OCI-LY7 (cell line): Measurements from ENCODE around the gene UTS2. TPM values are rescaled to one million over a fixed set of nuclear protein-coding genes. Genes with fewer than 3 reads are reported as not detected.

ENCODE experiments used
- BruUV-seq: library from RNA; stranded (reverse); fragments of 400-500 nt; replicated peaks from 2 replicates; lab custom pipeline; 2021; lab: Mats Ljungman, UMichigan
- CTCF ChIA-PET: fragments of 300-600 bp; sonication (Branson Sonifier 250); formaldehyde crosslinking; loops from one replicate; lab custom pipeline; 2022; ENCODE audit warnings: antibody characterized with exemption; ENCODE audit not compliant: unreplicated experiment; lab: Charles Lee
- POLR2A ChIA-PET: fragments of 300-600 bp; sonication (Branson Sonifier 250); formaldehyde crosslinking; loops from one replicate; lab custom pipeline; 2022; ENCODE audit warnings: antibody characterized with exemption; lab: Charles Lee
- DNase-seq: peaks from one replicate; pipeline ENCODE4 v3.0.0-alpha.2; 2015; ENCODE audit warnings: low spot score
- H2AFZ ChIP-seq: fragments of 200-600 bp; sonication (generic), shearing (Covaris generic); 2 replicates; pipeline ENCODE4 v1.6.1; 2014; ENCODE audit warnings: mild to moderate bottlenecking, antibody characterized with exemption, low read length, moderate library complexity
- H3K27ac ChIP-seq: fragments of 200-600 bp; sonication (generic); 2 replicates; pipeline ENCODE4 v1.5.1; 2014; ENCODE audit warnings: mixed run types, low read depth, mild to moderate bottlenecking, moderate library complexity, low read length, inconsistent platforms; ENCODE audit not compliant: poor library complexity, severe bottlenecking
- H3K36me3 ChIP-seq: fragments of 200-600 bp; sonication (generic); 2 replicates; pipeline ENCODE4 v1.6.1; 2014; ENCODE audit warnings: mild to moderate bottlenecking, antibody characterized with exemption, low read length, moderate library complexity, mixed read lengths; ENCODE audit not compliant: insufficient read depth
- H3K4me1 ChIP-seq: fragments of 200-600 bp; sonication (generic); 2 replicates; pipeline ENCODE4 v1.5.1; 2014; ENCODE audit warnings: mild to moderate bottlenecking, low read length; ENCODE audit not compliant: insufficient read depth, poor library complexity, severe bottlenecking
- H3K4me2 ChIP-seq: fragments of 200-600 bp; sonication (generic); 2 replicates; pipeline ENCODE4 v1.6.1; 2014; ENCODE audit warnings: mild to moderate bottlenecking, low read length
- H3K4me3 ChIP-seq: fragments of 200-600 bp; sonication (generic); 2 replicates; pipeline ENCODE4 v1.5.1; 2014; ENCODE audit warnings: mild to moderate bottlenecking, low read depth, low read length; ENCODE audit not compliant: poor library complexity, severe bottlenecking
- H3K79me2 ChIP-seq: fragments of 200-600 bp; sonication (generic); 2 replicates; pipeline ENCODE4 v1.6.1; 2016; ENCODE audit warnings: low read depth, mild to moderate bottlenecking, low read length, moderate library complexity, mixed read lengths; ENCODE audit not compliant: insufficient read depth
- H3K9me2 ChIP-seq: fragments of 200-600 bp; sonication (generic); 2 replicates; pipeline ENCODE4 v1.6.1; 2016; ENCODE audit warnings: mild to moderate bottlenecking, low read length, mixed read lengths; ENCODE audit not compliant: insufficient read depth
- H3K9me3 ChIP-seq: fragments of 200-600 bp; sonication (generic); 2 replicates; pipeline ENCODE4 v1.6.1; 2014; ENCODE audit warnings: mild to moderate bottlenecking, mixed run types, low read length, mixed read lengths
- H4K20me1 ChIP-seq: fragments of 200-600 bp; sonication (generic); 2 replicates; pipeline ENCODE4 v1.6.1; 2014; ENCODE audit warnings: mild to moderate bottlenecking, antibody characterized with exemption, low read length, moderate library complexity, mixed read lengths; ENCODE audit not compliant: insufficient read depth
- CTCF ChIP-seq: fragments of 200-600 bp; sonication (generic); conservative IDR thresholded peaks from 2 replicates; pipeline ENCODE4 v1.5.1; 2014; ENCODE audit warnings: mild to moderate bottlenecking, antibody characterized with exemption, low read length, moderate library complexity, mixed read lengths
- EZH2phosphoT487 ChIP-seq: fragments of 200-600 bp; sonication (generic); IDR thresholded peaks from 2 replicates; pipeline ENCODE4 v1.6.1; 2018; ENCODE audit warnings: low read depth, borderline replicate concordance, mild to moderate bottlenecking, mixed run types, antibody characterized with exemption, low read length, moderate library complexity, mixed read lengths
- intact Hi-C: fragments of 100-400 bp; cut with micrococcal nuclease; formaldehyde crosslinking; loops from one replicate; pipeline ENCODE4 v1.10.0; 2022; ENCODE audit not compliant: unreplicated experiment
- total RNA-seq, 2 experiments: library from RNA; depleted of rRNA in 1 of 2; stranded (reverse); fragments of >200 nt in 1 of 2; shearing (Covaris generic) in 1 of 2; gene quantifications; 2 replicates each; pipeline ENCODE4 v1.2.3, GENCODE V29; 2014 to 2022

Gene UTS2
- total RNA-seq, 2 experiments from 2014 or later, result not detected

GRCh38 chr1:7885513-7886404, 32.9 kb upstream of the UTS2 start:
- no peaks in the 10 kb centered on the region for H3K36me3 ChIP-seq
- no peak overlapping the region for H3K4me2 ChIP-seq
- intact Hi-C loops, result no loop called here
- H3K4me1 ChIP-seq, result no peaks in the 10 kb centered on the region
- no TSS peak for BruUV-seq
- no peak overlapping the region for H3K27ac ChIP-seq
- peak; percentile 4 for DNase-seq
- no peaks in the 10 kb centered on the region for H3K9me2 ChIP-seq
- H3K4me3 ChIP-seq, result no peak overlapping the region
- TF ChIP-seq EZH2phosphoT487, result no peak
- no peak for TF ChIP-seq CTCF
- H4K20me1 ChIP-seq, result no peaks in the 10 kb centered on the region
- no peaks in the 10 kb centered on the region for H3K79me2 ChIP-seq
- ChIA-PET POLR2A (no interaction called here), CTCF (no interaction called here)
- no peaks in the 10 kb centered on the region for H3K9me3 ChIP-seq
- H2AFZ ChIP-seq, result no peak overlapping the region

GRCh38 chr1:7884757-7885156, 31.9 kb upstream of the UTS2 start:
- no peaks in the 10 kb centered on the region for H3K9me2 ChIP-seq
- no peak for DNase-seq
- BruUV-seq, result no TSS peak
- POLR2A ChIA-PET, result no interaction called here
- H3K4me2 ChIP-seq, result no peak overlapping the region
- no peak overlapping the region for H3K4me3 ChIP-seq
- intact Hi-C loops, result no loop called here
- H4K20me1 ChIP-seq, result no peaks in the 10 kb centered on the region
- no peaks in the 10 kb centered on the region for H3K79me2 ChIP-seq
- no peaks in the 10 kb centered on the region for H3K36me3 ChIP-seq
- H3K9me3 ChIP-seq, result no peaks in the 10 kb centered on the region
- H3K27ac ChIP-seq, result no peak overlapping the region
- no peak for TF ChIP-seq EZH2phosphoT487
- no peak for TF ChIP-seq CTCF
- H2AFZ ChIP-seq, result no peak overlapping the region
- CTCF ChIA-PET, result no interaction called here
- H3K4me1 ChIP-seq, result no peaks in the 10 kb centered on the region

GRCh38 chr1:7879228-7879627, 26.4 kb upstream of the UTS2 start:
- intact Hi-C loops, result no loop called here
- DNase-seq, result no peak
- H2AFZ ChIP-seq, result no peak overlapping the region
- H3K27ac ChIP-seq, result no peak overlapping the region
- no peaks in the 10 kb centered on the region for H4K20me1 ChIP-seq
- H3K36me3 ChIP-seq, result no peaks in the 10 kb centered on the region
- H3K4me2 ChIP-seq, result no peak overlapping the region
- no peaks in the 10 kb centered on the region for H3K9me2 ChIP-seq
- no peak overlapping the region for H3K4me3 ChIP-seq
- ChIA-PET CTCF (no interaction called here), POLR2A (no interaction called here)
- no peaks in the 10 kb centered on the region for H3K9me3 ChIP-seq
- no TSS peak for BruUV-seq
- TF ChIP-seq EZH2phosphoT487 (no peak), CTCF (no peak)
- H3K79me2 ChIP-seq, result no peaks in the 10 kb centered on the region
- no peaks in the 10 kb centered on the region for H3K4me1 ChIP-seq
